ENCODE data around the gene CAB39L.

GRCh38 chr13:49448753-49449152 is 4.9 kb upstream of the CAB39L start:
- TF ChIP-seq, protein P1, sequence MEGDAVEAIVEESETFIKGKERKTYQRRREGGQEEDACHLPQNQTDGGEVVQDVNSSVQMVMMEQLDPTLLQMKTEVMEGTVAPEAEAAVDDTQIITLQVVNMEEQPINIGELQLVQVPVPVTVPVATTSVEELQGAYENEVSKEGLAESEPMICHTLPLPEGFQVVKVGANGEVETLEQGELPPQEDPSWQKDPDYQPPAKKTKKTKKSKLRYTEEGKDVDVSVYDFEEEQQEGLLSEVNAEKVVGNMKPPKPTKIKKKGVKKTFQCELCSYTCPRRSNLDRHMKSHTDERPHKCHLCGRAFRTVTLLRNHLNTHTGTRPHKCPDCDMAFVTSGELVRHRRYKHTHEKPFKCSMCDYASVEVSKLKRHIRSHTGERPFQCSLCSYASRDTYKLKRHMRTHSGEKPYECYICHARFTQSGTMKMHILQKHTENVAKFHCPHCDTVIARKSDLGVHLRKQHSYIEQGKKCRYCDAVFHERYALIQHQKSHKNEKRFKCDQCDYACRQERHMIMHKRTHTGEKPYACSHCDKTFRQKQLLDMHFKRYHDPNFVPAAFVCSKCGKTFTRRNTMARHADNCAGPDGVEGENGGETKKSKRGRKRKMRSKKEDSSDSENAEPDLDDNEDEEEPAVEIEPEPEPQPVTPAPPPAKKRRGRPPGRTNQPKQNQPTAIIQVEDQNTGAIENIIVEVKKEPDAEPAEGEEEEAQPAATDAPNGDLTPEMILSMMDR (IDR thresholded peaks at IDR 0.05; ENCODE audit: low read depth, low read length), result no peak
- TF ChIP-seq EZH2phosphoT487 (IDR thresholded peaks at IDR 0.05; ENCODE audit: low read depth), result no peak

All from OCI-LY3 (cell line).